D721Med (cell line): ENCODE measurements around the gene GNG8.

Source experiments
- DNase-seq: peaks from one replicate; pipeline ENCODE4 v3.0.0; 2011; ENCODE audit warnings: low spot score; ENCODE audit not compliant: insufficient read length
- FAIRE-seq: peaks from 2 replicates; lab custom pipeline; 2011; peaks lifted over from hg19 to GRCh38; lab: Jason Lieb, UNC
- CTCF ChIP-seq: IDR thresholded peaks from 2 replicates; pipeline ENCODE4 v1.5.1; 2012; ENCODE audit warnings: mild to moderate bottlenecking, control low read depth; ENCODE audit not compliant: insufficient read depth; ENCODE audit errors: missing control alignments

The GNG8 gene

DNA sequence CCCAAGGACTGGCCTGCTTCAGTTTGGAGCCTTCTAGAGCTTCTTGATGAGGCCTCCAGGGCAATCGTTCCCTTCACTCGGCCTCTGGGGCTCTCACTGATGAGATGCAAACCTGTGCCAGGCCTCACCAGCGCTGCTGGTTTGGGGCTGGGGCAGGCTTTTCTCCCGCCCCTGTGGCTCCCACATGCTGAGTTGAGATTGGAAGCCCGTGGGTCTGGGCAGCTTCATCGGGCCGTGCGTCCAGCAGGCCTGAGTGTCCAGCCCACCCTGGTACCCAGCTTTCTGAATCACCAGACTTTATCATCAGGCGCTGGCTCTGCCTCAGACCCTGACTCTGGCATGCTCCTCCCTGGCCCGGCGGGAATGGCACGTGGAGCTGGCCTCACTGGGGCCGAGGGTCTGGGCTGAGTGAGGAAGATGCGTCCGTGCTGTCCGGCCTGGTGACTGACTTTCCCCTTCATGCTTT lies 30.6 kb downstream of the GNG8 start:
- no peak for FAIRE-seq
- TF ChIP-seq CTCF = no peak
- DNase-seq = no peak

- TF ChIP-seq CTCF = no peak
- FAIRE-seq (no peak), DNase-seq (no peak)
Measured at GRCh38 chr19:46604781-46605355, 31.1 kb downstream of the GNG8 start.

GRCh38 chr19:46603752-46604231 lies 32.2 kb downstream of the GNG8 start:
- TF ChIP-seq CTCF = no peak

DNA sequence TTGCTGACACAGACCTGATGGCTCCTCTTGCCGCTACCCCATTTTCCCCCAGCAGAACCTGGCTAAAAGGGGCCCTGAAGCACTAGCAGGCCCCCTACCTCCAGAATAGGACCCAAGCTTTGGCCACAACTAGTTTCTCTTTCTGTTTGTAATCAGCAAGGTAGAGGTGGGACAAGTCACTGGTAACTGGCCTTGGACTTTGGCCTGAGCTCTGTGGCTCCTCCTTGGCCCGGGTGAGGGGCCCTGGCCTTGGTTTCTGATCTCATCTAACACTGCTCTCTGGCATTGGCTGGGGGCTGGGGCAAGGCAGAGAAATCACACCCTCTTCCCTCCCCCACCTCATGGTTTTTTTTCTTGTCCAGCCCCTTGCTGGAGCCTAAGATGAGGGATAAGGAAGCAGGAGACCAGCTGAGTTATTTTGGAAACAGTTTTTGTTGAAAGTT lies 32.8 kb downstream of the GNG8 start:
- no peak for FAIRE-seq
- no peak for TF ChIP-seq CTCF
- DNase-seq = no peak

More at GRCh38 chr19:46603752-46604231, 32.2 kb downstream of the GNG8 start:
- FAIRE-seq (no peak), DNase-seq (no peak)

- no peak for FAIRE-seq
- no peak for DNase-seq
- TF ChIP-seq CTCF = no peak
Measured at GRCh38 chr19:46602392-46603194, 33.4 kb downstream of the GNG8 start.

GRCh38 chr19:46601318-46602224 lies 34.4 kb downstream of the GNG8 start, which contains the start of gene CALM3:
Gene CALM3 (plus strand): TSS chr19:46601330. CDS start chr19:46601435, 105 bp downstream.
- DNase-seq (no peak), FAIRE-seq (no peak)

More at GRCh38 chr19:46601318-46602224, 34.4 kb downstream of the GNG8 start, which contains the start of gene CALM3:
- TF ChIP-seq CTCF = no peak
